ENCODE measurements around the gene PTPRT.

PTPRT gene

DNA sequence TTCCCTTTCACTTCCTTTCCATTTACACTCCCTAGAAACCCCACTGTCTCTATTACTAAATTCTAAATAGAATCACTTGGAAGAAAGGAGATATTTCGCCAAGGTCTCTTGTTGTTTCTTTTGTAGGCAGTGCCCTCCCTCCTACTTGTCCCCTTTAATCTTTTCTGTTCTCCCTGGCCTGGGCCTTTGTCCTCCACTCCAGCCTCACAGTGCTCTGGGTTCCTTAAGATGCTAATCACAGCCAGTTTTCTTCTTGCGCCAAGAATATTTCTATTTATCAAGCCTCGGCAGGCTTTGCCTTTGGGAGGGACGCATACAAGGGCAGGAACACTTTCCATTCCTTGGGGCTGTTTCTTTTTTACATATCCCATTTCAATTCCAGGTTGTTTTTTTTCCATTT is 1051.0 kb downstream of the PTPRT start:
- Histone ChIP-seq H3K4me3 (ENCODE audit: low read depth in 1 of 2, low read length in 2 of 2) (no peak overlapping the region), H3K4me2 (ENCODE audit: insufficient read depth, low read length) (no peak overlapping the region), H3K27me3 (ENCODE audit: insufficient read depth, low read length, poor library complexity) (peaks cover 23% of the 10 kb centered on the region), H3K4me1 (ENCODE audit: insufficient read depth, low read length) (no peaks in the 10 kb centered on the region), H3K27ac (ENCODE audit: low read length) (no peak overlapping the region), H3K9ac (ENCODE audit: low read depth, low read length) (no peak overlapping the region), H3K9me3 (ENCODE audit: insufficient read depth, low read length, severe bottlenecking) (no peaks in the 10 kb centered on the region), H3K79me2 (ENCODE audit: insufficient read depth, low read length) (no peaks in the 10 kb centered on the region), H3K36me3 (ENCODE audit: insufficient read depth, low read length) (no peaks in the 10 kb centered on the region), H4K20me1 (ENCODE audit: insufficient read depth, low read length) (no peaks in the 10 kb centered on the region), H2AFZ (ENCODE audit: low read depth, low read length) (no peak overlapping the region)
- ATAC-seq (ENCODE audit: insufficient read depth, low read depth), result no peak
- no peak for DNase-seq
- no peak for TF ChIP-seq EZH2 (IDR thresholded peaks at IDR 0.05; ENCODE audit: borderline replicate concordance, low read depth, low read length, severe bottlenecking)
- TF ChIP-seq, protein P1, sequence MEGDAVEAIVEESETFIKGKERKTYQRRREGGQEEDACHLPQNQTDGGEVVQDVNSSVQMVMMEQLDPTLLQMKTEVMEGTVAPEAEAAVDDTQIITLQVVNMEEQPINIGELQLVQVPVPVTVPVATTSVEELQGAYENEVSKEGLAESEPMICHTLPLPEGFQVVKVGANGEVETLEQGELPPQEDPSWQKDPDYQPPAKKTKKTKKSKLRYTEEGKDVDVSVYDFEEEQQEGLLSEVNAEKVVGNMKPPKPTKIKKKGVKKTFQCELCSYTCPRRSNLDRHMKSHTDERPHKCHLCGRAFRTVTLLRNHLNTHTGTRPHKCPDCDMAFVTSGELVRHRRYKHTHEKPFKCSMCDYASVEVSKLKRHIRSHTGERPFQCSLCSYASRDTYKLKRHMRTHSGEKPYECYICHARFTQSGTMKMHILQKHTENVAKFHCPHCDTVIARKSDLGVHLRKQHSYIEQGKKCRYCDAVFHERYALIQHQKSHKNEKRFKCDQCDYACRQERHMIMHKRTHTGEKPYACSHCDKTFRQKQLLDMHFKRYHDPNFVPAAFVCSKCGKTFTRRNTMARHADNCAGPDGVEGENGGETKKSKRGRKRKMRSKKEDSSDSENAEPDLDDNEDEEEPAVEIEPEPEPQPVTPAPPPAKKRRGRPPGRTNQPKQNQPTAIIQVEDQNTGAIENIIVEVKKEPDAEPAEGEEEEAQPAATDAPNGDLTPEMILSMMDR (IDR thresholded peaks at IDR 0.05; ENCODE audit: borderline replicate concordance, extremely low read depth, low read length, poor library complexity, severe bottlenecking), result no peak

DNA sequence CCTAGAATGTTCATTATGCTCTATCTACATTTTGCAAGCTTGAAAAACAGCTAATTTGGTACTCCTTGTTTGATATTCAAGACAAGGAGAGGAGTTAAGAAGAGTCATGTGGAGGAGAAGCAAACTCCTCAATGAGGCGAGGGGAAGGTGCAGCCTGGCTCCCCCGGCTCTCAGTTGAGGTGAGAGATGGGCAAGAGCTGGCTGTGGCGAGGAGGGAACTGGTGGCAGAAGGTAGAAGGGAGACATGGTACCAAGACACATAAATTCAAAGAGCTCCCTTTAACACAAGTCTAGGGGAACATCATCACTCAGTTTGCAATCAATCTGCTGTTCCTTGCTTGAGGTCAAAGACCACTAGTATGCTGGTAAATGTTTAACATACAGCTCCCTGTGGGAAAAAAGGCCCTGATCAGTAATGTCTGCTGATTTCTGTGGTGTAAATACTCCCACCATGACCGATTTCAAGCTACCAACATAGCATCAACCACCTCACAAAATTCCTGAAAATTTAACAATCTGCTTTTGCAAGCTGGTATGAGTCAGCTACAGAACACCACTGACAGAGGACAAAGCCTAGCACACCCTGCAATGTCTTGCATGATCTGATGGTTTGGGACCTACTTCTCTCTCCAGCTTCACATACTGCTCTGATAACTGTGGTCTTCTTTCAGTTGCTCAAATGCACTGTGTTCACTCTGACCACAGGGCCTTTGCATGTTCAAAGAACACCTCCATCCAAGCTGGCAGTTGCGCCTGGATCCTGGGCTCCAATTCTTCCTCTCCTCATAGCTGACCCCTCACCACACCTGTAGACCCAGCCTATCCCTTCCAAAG is 1055.2 kb downstream of the PTPRT start:
- H3K79me2 ChIP-seq (ENCODE audit: insufficient read depth, low read length), result no peaks in the 10 kb centered on the region
- H3K9ac ChIP-seq (ENCODE audit: low read depth, low read length), result no peak overlapping the region
- no peak overlapping the region for H3K27ac ChIP-seq (ENCODE audit: low read length)
- no peak overlapping the region for H3K4me3 ChIP-seq (ENCODE audit: low read depth in 1 of 2, low read length in 2 of 2)
- no peaks in the 10 kb centered on the region for H3K4me1 ChIP-seq (ENCODE audit: insufficient read depth, low read length)
- H3K36me3 ChIP-seq (ENCODE audit: insufficient read depth, low read length), result no peaks in the 10 kb centered on the region
- H4K20me1 ChIP-seq (ENCODE audit: insufficient read depth, low read length), result no peaks in the 10 kb centered on the region
- DNase-seq, result no peak
- no peak overlapping the region for H2AFZ ChIP-seq (ENCODE audit: low read depth, low read length)
- no peaks in the 10 kb centered on the region for H3K9me3 ChIP-seq (ENCODE audit: insufficient read depth, low read length, severe bottlenecking)
- no peak overlapping the region for H3K4me2 ChIP-seq (ENCODE audit: insufficient read depth, low read length)
- ATAC-seq (ENCODE audit: insufficient read depth, low read depth), result no peak
- no peak for TF ChIP-seq EZH2 (IDR thresholded peaks at IDR 0.05; ENCODE audit: borderline replicate concordance, low read depth, low read length, severe bottlenecking)
- TF ChIP-seq, protein P1 (IDR thresholded peaks at IDR 0.05; ENCODE audit: borderline replicate concordance, extremely low read depth, low read length, poor library complexity, severe bottlenecking), result no peak
- peaks cover 46% of the 10 kb centered on the region for H3K27me3 ChIP-seq (ENCODE audit: insufficient read depth, low read length, poor library complexity)

DNA sequence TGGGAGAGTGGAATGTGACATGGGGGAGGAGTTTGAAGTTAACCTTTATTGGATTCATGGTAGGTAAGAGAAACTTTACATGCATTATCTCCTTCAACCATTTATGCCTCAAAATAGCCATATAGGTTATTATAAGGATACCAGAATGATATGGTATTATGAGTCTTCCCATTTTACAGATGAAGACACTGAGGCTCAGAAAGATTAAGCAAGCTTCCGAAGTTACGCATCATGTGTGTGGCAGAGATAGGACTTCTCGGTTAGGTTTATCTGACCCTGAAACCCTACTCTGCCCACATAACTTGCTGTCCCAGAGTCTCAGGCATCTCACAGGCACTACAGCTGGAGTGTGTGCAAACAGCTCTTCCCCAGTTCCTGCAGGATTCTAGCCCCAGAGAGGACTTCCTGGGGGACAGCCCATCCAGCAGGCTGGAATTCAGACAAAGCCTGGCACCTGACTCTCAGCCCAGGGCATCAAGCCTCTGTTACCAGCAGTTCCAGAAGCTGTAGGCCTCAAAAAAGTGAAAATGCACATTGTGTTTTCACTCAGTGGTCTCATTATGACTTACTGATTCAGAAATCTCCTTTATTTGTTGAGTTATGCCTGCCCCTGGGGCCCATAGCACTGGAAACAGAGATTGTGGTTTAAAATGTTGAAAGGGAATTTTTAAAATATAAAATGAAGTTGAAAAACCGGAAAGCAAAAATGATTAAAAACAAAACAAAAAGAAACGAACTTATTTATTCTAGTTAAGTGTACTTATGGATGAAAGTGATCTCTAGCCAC is 1058.7 kb downstream of the PTPRT start:
- Histone ChIP-seq H2AFZ (ENCODE audit: low read depth, low read length) (no peak overlapping the region), H3K36me3 (ENCODE audit: insufficient read depth, low read length) (no peaks in the 10 kb centered on the region)
- no peak for TF ChIP-seq EZH2 (IDR thresholded peaks at IDR 0.05; ENCODE audit: borderline replicate concordance, low read depth, low read length, severe bottlenecking)
- TF ChIP-seq, protein P1 (IDR thresholded peaks at IDR 0.05; ENCODE audit: borderline replicate concordance, extremely low read depth, low read length, poor library complexity, severe bottlenecking), result no peak

More for the DNA sequence above, 1058.7 kb downstream of the PTPRT start:
- ATAC-seq (ENCODE audit: insufficient read depth, low read depth), result no peak
- peaks cover 33% of the 10 kb centered on the region for H3K27me3 ChIP-seq (ENCODE audit: insufficient read depth, low read length, poor library complexity)
- H3K9me3 ChIP-seq (ENCODE audit: insufficient read depth, low read length, severe bottlenecking), result no peaks in the 10 kb centered on the region
- no peak overlapping the region for H3K9ac ChIP-seq (ENCODE audit: low read depth, low read length)
- H3K4me2 ChIP-seq (ENCODE audit: insufficient read depth, low read length), result no peak overlapping the region
- no peaks in the 10 kb centered on the region for H4K20me1 ChIP-seq (ENCODE audit: insufficient read depth, low read length)
- DNase-seq, result no peak
- H3K79me2 ChIP-seq (ENCODE audit: insufficient read depth, low read length), result no peaks in the 10 kb centered on the region
- H3K4me1 ChIP-seq (ENCODE audit: insufficient read depth, low read length), result no peaks in the 10 kb centered on the region
- no peak overlapping the region for H3K4me3 ChIP-seq (ENCODE audit: low read depth in 1 of 2, low read length in 2 of 2)
- no peak overlapping the region for H3K27ac ChIP-seq (ENCODE audit: low read length)
